ENCODE data around the gene MCCC2. TPM values are rescaled to one million over a fixed set of nuclear protein-coding genes. Genes with fewer than 3 reads are reported as not detected.
A peak's percentile ranks its signal among the peaks of the same experiment; 100 is the strongest.
"Not testable (repeated sequence)": the region's sequence is repeated elsewhere in the genome, so short reads cannot be mapped to it uniquely, and the experiment has no call there.

Gene MCCC2
- total RNA-seq, 4 donors from 2014 or later = 31.5 to 46.9 (median 37.6) TPM

GRCh38 chr5:71591100-71591499 is 4.0 kb downstream of the MCCC2 start:
- H3K27ac ChIP-seq = no peak overlapping the region
- TF ChIP-seq, protein P1, sequence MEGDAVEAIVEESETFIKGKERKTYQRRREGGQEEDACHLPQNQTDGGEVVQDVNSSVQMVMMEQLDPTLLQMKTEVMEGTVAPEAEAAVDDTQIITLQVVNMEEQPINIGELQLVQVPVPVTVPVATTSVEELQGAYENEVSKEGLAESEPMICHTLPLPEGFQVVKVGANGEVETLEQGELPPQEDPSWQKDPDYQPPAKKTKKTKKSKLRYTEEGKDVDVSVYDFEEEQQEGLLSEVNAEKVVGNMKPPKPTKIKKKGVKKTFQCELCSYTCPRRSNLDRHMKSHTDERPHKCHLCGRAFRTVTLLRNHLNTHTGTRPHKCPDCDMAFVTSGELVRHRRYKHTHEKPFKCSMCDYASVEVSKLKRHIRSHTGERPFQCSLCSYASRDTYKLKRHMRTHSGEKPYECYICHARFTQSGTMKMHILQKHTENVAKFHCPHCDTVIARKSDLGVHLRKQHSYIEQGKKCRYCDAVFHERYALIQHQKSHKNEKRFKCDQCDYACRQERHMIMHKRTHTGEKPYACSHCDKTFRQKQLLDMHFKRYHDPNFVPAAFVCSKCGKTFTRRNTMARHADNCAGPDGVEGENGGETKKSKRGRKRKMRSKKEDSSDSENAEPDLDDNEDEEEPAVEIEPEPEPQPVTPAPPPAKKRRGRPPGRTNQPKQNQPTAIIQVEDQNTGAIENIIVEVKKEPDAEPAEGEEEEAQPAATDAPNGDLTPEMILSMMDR (IDR thresholded peaks at IDR 0.05) = no peak
- TF ChIP-seq EP300 (IDR thresholded peaks at IDR 0.05) (no peak), POLR2A (IDR thresholded peaks at IDR 0.05) (no peak)
- H3K4me1 ChIP-seq = peaks cover 0 to 36% (median 12%) of the 10 kb centered on the region in 4 donors
- H3K9me3 ChIP-seq = no peaks in the 10 kb centered on the region
- H3K27me3 ChIP-seq = no peaks in the 10 kb centered on the region
- peaks cover 0 to 14% (median 0%) of the 10 kb centered on the region in 3 donors for H3K36me3 ChIP-seq
- no peak for DNase-seq (ENCODE audit: low spot score in 2 of 2)
- no peak overlapping the region for H3K4me3 ChIP-seq

- H3K9me3 ChIP-seq = no peaks in the 10 kb centered on the region
- H3K27me3 ChIP-seq = no peaks in the 10 kb centered on the region
- H3K4me3 ChIP-seq = no peak overlapping the region
- no peak overlapping the region for H3K27ac ChIP-seq
- 93 to 96% methylated on average over 4 of the region's 4 CpGs for WGBS, 2 donors
- peaks cover 0 to 9% (median 5%) of the 10 kb centered on the region in 4 donors for H3K4me1 ChIP-seq
- TF ChIP-seq EP300 (IDR thresholded peaks at IDR 0.05) (no peak), POLR2A (IDR thresholded peaks at IDR 0.05) (no peak)
- TF ChIP-seq, protein P1 (IDR thresholded peaks at IDR 0.05) = no peak
- DNase-seq (ENCODE audit: low spot score in 2 of 2) = no peak
- peaks cover 0 to 57% (median 6%) of the 10 kb centered on the region in 3 donors for H3K36me3 ChIP-seq
These were observed 9.0 kb downstream of the MCCC2 start for GRCh38 chr5:71596169-71596568.

DNA sequence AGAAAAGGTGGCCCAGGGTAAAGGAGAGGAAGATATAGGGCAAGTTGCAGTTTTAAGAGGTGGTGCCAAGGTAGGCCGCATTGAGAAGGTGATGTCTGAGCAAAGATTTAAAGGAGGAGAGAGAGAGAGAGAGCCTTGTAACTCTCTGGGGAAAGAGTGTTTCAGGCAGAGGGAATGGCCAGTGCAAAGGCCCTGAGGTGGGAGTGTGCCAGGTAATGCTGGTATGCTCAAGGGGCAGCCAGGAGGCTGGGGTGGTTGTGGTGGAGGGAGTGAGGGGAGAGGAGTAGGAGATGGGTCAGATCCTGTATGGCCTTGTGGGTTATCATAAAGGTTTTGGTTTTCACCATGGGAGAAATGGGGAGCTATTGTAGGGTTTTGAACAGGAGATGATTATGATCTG is 9.9 kb downstream of the MCCC2 start:
- H3K27ac ChIP-seq = no peak overlapping the region
- H3K36me3 ChIP-seq = peaks cover 0 to 57% (median 6%) of the 10 kb centered on the region in 3 donors

GRCh38 chr5:71600783-71601182 is 13.6 kb downstream of the MCCC2 start:
- H3K27ac ChIP-seq = peak overlapping the region in 2 of 4 donors; percentile 21 to 68
- H3K27me3 ChIP-seq = no peaks in the 10 kb centered on the region
- peaks cover 0 to 11% (median 5%) of the 10 kb centered on the region in 4 donors for H3K4me1 ChIP-seq
- no peak overlapping the region for H3K4me3 ChIP-seq
- no peak for DNase-seq (ENCODE audit: low spot score in 2 of 2)
- peaks cover 0 to 69% (median 6%) of the 10 kb centered on the region in 3 donors for H3K36me3 ChIP-seq
- 91 to 100% methylated on average over 1 of the region's 1 CpG for WGBS, 2 donors
- no peaks in the 10 kb centered on the region for H3K9me3 ChIP-seq
- no peak for TF ChIP-seq EP300 (IDR thresholded peaks at IDR 0.05)
- TF ChIP-seq, protein P1 (IDR thresholded peaks at IDR 0.05) = no peak
- TF ChIP-seq POLR2A (IDR thresholded peaks at IDR 0.05) = no peak

More for the DNA sequence above, 9.9 kb downstream of the MCCC2 start:
- DNase-seq (ENCODE audit: low spot score in 2 of 2) = no peak
- Histone ChIP-seq H3K27me3 (no peaks in the 10 kb centered on the region), H3K4me1 (peaks cover 0 to 11% (median 5%) of the 10 kb centered on the region in 4 donors), H3K9me3 (no peaks in the 10 kb centered on the region), H3K4me3 (no peak overlapping the region)
- WGBS, 2 donors = 92 to 100% methylated on average over 1 of the region's 1 CpG
- no peak for TF ChIP-seq EP300 (IDR thresholded peaks at IDR 0.05)
- TF ChIP-seq POLR2A (IDR thresholded peaks at IDR 0.05) = no peak
- TF ChIP-seq, protein P1 (IDR thresholded peaks at IDR 0.05) = no peak

GRCh38 chr5:71601222-71602026 is 14.3 kb downstream of the MCCC2 start:
- TF ChIP-seq, protein P1 (IDR thresholded peaks at IDR 0.05) = peak; percentile 29 to 53 (median 42)
- TF ChIP-seq EP300 (IDR thresholded peaks at IDR 0.05) = no peak
- peaks cover 0 to 64% (median 4%) of the 10 kb centered on the region in 3 donors for H3K36me3 ChIP-seq
- 61 to 69% methylated on average over 6 of the region's 6 CpGs for WGBS, 2 donors
- H3K4me1 ChIP-seq = peaks cover 0 to 11% (median 5%) of the 10 kb centered on the region in 4 donors
- no peak for DNase-seq (ENCODE audit: low spot score in 2 of 2)
- H3K27ac ChIP-seq = peak overlapping the region in 1 of 4 donors; percentile 68
- no peak overlapping the region for H3K4me3 ChIP-seq
- H3K27me3 ChIP-seq = no peaks in the 10 kb centered on the region
- no peaks in the 10 kb centered on the region for H3K9me3 ChIP-seq

- 95 to 97% methylated on average over 14 to 15 of the region's 16 CpGs for WGBS, 2 donors
- not testable (repeated sequence) for H3K4me1 ChIP-seq; DNase-seq (ENCODE audit: low spot score in 2 of 2); H3K9me3 ChIP-seq; H3K4me3 ChIP-seq; H3K27ac ChIP-seq; H3K27me3 ChIP-seq
- peaks cover 0 to 52% (median 3%) of the 10 kb centered on the region in 3 donors for H3K36me3 ChIP-seq
These were observed 22.8 kb downstream of the MCCC2 start for GRCh38 chr5:71609916-71610315.

Data from tibial nerve (tissue), 4 donors.